Activated CD8-positive, alpha-beta memory T cell treated with anti-CD3 and anti-CD28 coated beads for 1 hour (primary cell): ENCODE results near the gene PYGB.
"Not testable (repeated sequence)": the region's sequence is repeated elsewhere in the genome, so short reads cannot be mapped to it uniquely, and the experiment has no call there.

ENCODE experiments used
- DNase-seq, 2 donors: peaks; one replicate each; pipeline ENCODE4 v3.0.0-alpha.2; 2020; ENCODE audit warnings: low read depth in 1 of 2; ENCODE audit errors: extremely low read depth in 1 of 2

Gene PYGB

GRCh38 chr20:25324412-25324811 lies 76.5 kb downstream of the PYGB start:
- no peak for DNase-seq

GRCh38 chr20:25325073-25325472 lies 77.2 kb downstream of the PYGB start:
- no peak for DNase-seq

GRCh38 chr20:25325997-25326396 lies 78.1 kb downstream of the PYGB start:
- no peak for DNase-seq

DNA sequence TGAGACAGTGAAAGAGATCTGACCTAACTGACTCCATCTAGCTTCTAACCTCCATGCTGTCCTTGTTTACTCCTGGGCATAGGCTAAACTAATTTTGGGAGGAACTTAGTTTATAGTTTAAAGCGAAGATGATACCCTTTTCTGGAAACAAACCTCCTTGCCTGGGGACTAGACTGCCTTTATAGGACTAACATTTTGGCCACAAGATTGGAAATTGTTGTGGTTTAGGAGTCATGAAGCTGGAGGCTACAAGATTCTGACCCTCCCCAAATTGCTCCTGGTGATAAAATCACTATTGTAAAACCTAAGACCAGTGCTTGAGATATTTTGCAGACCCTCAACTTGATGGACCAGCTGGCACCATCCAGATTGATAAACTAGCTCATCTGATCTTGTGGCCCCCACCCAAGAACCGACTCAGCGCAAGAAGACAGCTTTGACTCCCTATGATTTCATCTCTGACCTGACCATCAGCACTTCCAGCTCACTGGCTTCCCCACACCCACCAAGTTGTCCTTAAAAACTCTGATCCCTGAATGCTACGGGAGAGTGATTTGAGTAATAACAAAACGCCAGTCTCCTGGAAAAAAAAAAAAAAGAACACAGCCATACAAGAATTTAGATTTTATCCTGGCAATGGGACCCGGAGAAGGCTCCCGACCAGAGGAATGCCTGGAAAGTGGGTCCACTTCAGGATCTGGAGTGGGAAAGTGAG lies 79.8 kb downstream of the PYGB start:
- DNase-seq, result no peak

DNA sequence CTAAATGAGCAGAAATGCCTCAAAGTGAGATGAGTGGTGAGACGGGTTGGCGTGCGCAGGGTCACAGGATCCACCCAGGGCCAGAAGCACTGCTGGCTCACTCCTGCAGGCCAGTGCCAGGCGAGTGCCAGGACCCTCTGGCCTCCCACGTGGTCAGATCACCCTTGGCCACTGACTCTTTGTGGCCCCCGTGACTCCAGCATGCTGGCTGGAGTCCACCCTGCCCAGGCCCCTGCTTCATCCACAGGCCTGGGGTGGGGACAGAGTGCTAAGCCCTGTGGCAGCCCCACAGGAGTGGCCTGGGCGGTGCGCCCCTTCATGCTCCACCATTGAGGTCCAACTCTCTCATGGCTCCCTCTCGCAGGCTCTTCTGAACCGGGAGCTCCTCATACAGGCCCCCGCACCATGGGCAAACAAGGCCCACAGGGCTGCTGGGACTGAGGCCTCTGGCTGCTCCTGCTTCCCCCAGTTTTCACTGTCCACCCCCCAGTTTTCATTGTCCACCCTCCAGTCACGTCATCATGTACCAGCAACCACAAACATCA lies 81.1 kb downstream of the PYGB start:
- DNase-seq, result no peak

GRCh38 chr20:25334972-25335371 lies 87.1 kb downstream of the PYGB start:
- not testable (repeated sequence) for DNase-seq

DNA sequence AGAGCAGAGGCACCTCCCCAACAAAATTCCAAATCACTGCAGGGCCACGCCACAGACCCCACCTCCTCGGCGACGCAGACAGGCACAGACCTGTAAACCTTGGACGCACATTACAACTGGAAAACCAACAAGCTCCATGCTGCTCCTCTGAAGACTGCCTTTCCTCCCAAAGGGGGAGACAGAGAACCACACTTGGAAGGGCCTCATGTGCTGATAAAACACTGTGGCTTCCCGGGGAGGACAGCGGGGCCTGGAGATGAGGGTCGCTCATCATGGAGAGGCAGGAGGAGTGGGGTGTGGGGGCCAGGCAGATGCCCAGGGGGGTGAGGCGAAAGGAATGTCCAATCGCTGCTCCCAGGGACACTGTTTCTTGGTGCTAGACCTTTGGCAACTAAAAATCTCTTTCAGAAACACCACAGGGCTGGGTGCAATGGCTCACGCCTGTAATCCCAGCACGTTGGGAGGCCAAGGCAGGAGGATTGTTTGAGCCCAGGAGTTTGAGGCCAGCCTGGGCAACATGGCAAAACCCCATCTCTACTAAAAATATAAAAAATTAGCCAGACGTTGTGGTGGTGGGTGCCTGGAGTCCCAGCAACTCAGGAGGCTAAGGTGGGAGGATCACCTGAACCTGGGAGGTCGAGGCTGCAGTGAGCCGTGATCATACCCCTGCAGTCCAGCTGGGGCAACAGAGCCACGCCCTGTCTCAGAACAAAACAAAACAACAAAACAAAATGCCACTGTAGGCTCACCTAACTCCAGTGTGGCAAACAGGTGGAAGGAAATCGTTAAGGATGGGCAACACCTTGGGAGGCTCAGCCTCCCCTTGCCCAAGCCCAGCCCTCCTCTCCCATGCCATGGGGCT lies 88.9 kb downstream of the PYGB start:
- DNase-seq, result no peak

DNA sequence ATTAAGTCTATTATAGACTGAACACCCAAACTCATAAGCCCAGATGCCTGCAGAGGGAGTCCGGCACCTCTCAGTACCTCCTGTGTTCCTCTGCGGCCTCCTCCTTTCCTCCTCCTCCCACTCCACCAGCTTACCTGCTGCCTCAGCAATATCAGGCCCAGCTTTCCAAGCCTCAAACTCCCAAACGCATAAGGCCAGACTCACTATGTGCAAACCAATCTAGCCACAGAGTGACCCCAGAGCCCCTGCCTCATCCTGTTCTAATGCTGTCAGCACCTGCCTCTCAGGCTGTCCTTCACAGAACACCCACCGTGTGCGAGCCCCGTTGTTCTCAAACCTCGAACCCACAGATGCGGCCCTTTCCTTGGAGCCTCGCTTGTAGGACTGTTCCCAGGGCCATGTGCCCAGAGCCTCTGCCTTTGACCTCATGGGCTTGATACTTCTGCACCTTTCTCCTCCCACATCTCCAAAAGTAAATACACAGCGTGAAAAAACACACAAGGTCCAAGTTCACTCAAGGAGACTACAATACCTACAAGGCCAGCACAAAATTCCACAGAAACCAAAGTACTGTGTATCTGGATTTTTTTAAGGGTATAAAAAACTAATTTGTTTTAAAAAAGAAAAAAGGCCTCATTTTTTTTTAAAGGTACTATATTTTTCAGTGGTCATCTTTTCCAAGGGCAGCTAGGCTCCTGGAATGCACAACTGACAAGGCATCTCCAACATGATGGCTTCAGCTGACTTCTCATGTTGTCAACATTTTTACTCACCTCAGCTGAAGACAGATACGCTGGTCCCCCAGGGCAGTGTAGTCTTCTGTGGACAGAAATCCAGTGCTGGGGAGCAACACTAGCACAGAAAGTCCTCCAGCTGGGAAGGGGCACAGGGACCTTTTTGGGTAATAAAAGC lies 90.5 kb downstream of the PYGB start:
- no peak for DNase-seq

- DNase-seq, result no peak
These were observed 91.7 kb downstream of the PYGB start for GRCh38 chr20:25339608-25340007.

GRCh38 chr20:25340380-25340779 lies 92.5 kb downstream of the PYGB start:
- DNase-seq, result no peak

GRCh38 chr20:25341716-25342680 lies 94.1 kb downstream of the PYGB start:
- DNase-seq, result no peak

DNA sequence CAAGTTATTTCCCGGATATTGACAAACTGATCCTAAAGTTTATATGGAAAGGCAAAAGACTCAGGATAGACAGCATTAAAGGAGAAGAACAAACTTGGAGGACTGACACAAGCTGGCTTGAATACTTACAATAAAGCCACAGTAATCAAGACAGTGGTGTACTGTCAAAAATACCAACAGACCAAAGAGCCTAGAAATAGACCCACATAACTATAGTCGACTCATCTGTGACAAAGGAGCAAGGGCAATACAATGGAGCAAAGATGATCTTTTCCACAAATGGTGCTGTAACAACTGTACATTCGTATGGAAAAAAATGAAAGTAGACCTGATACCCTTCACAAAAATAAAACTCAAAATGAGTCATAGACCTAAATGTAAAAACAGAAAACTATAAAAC lies 96.7 kb downstream of the PYGB start:
- DNase-seq, result no peak

- no peak for DNase-seq
These were observed 97.8 kb downstream of the PYGB start for GRCh38 chr20:25345721-25346120.

GRCh38 chr20:25346349-25346748 lies 98.5 kb downstream of the PYGB start:
- no peak for DNase-seq
